Muscle layer of colon (tissue), 2 donors: ENCODE measurements around the gene PLEKHN1.

ENCODE experiments used
- H3K27ac ChIP-seq: one replicate; pipeline ENCODE4 v1.7.0; 2013; ENCODE audit warnings: low read depth, mild to moderate bottlenecking, low read length, moderate library complexity
- H3K27me3 ChIP-seq, 2 donors: one replicate each; pipeline ENCODE4 v1.7.0; 2013; ENCODE audit warnings: low read length in 2 of 2, mild to moderate bottlenecking in 2 of 2; ENCODE audit not compliant: insufficient read depth in 2 of 2, control insufficient read depth in 1 of 2
- H3K36me3 ChIP-seq: one replicate; pipeline ENCODE4 v1.7.0; 2013; ENCODE audit warnings: mild to moderate bottlenecking, low read length; ENCODE audit not compliant: insufficient read depth
- H3K4me1 ChIP-seq: one replicate; pipeline ENCODE4 v1.7.0; 2013; ENCODE audit warnings: mild to moderate bottlenecking, low read length; ENCODE audit not compliant: insufficient read depth
- H3K4me3 ChIP-seq, 2 donors: one replicate each; pipeline ENCODE4 v1.7.0; 2013; ENCODE audit warnings: low read length in 2 of 2, low read depth in 1 of 2, mild to moderate bottlenecking in 1 of 2, moderate library complexity in 1 of 2
- H3K9ac ChIP-seq: one replicate; pipeline ENCODE4 v1.7.0; 2013; ENCODE audit warnings: low read length
- H3K9me3 ChIP-seq: one replicate; pipeline ENCODE4 v1.7.0; 2013; ENCODE audit warnings: mild to moderate bottlenecking, low read length
- donor health status: abdominal sarcoma.
- donor health status: Adenocarcinoma of cecum.

Gene PLEKHN1

DNA sequence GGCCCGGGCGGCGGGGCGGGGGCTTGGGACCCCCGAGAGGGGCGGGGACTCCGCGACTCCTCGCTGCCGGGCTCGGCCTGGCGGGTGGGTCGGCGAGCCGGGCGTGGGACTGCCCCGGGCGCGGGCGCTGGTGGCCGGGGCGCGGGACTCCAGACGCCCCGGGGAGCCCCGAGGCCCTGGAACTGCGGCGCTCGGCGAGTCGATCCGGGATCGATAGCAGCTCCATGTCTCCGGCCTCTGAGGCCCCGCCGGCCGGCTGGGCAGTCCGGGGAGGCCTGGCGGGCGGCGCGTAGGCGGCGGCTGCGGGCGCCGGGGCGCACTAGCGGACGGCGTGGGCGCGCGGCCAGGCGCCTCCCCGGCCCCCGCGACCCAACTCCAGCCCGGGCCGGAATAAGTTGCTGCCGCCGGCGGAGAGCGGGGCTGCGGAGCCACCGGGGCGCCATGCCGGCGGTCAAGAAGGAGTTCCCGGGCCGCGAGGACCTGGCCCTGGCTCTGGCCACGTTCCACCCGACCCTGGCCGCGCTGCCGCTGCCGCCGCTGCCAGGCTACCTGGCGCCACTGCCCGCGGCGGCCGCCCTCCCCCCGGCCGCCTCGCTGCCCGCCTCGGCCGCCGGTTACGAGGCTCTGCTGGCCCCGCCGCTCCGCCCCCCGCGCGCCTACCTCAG is 42.2 kb upstream of the PLEKHN1 start:
- no peak overlapping the region for H3K27ac ChIP-seq
- no peak overlapping the region for H3K9ac ChIP-seq
- peaks cover 23% of the 10 kb centered on the region for H3K4me1 ChIP-seq
- peak overlapping the region in 1 of 2 donors; percentile 38 for H3K4me3 ChIP-seq
- H3K27me3 ChIP-seq: peaks cover 16 to 81% of the 10 kb centered on the region in 2 donors
- H3K9me3 ChIP-seq: no peaks in the 10 kb centered on the region
- H3K36me3 ChIP-seq: no peaks in the 10 kb centered on the region

DNA sequence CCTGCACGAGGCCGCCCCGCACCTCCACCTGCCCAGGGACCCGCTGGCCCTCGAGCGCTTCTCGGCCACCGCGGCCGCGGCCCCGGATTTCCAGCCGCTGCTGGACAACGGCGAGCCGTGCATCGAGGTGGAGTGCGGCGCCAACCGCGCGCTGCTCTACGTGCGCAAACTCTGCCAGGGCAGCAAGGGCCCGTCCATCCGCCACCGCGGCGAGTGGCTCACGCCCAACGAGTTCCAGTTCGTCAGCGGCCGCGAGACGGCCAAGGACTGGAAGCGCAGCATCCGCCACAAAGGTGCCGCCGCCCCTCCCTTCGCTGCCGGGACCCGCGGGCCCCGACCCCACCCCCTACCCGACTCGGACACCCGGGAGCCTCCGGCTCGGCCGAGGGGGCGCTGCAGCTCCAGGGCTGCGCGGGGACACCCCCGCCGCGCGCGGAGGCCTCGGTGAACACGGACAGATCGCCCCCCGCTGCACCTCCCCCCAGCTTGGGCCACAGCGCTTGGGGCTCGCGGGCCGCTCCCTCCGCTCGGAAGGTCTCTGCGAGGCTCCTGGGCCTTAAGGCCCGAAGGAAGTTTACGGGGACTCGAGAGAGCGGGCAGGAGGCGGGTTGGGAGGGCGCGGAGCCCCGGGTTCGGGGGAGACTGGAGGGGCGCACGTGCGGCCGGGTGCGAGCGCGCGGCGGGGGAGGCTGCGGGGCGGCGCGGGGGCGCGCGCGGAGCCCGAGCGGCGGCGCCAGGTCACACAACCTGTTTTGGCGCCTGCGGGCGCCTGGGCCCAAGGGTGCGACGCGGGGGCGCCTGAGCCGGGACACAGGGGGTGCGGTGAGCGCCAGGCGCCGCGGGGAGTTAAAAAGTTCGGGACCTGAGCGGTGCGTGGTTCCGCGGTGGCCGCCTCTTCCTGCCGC is 41.4 kb upstream of the PLEKHN1 start:
- peaks cover 23% of the 10 kb centered on the region for H3K4me1 ChIP-seq
- H3K9me3 ChIP-seq: no peaks in the 10 kb centered on the region
- no peak overlapping the region for H3K9ac ChIP-seq
- peak overlapping the region in 1 of 2 donors; percentile 38 for H3K4me3 ChIP-seq
- H3K27me3 ChIP-seq: peaks cover 16 to 77% of the 10 kb centered on the region in 2 donors
- no peak overlapping the region for H3K27ac ChIP-seq
- no peaks in the 10 kb centered on the region for H3K36me3 ChIP-seq

DNA sequence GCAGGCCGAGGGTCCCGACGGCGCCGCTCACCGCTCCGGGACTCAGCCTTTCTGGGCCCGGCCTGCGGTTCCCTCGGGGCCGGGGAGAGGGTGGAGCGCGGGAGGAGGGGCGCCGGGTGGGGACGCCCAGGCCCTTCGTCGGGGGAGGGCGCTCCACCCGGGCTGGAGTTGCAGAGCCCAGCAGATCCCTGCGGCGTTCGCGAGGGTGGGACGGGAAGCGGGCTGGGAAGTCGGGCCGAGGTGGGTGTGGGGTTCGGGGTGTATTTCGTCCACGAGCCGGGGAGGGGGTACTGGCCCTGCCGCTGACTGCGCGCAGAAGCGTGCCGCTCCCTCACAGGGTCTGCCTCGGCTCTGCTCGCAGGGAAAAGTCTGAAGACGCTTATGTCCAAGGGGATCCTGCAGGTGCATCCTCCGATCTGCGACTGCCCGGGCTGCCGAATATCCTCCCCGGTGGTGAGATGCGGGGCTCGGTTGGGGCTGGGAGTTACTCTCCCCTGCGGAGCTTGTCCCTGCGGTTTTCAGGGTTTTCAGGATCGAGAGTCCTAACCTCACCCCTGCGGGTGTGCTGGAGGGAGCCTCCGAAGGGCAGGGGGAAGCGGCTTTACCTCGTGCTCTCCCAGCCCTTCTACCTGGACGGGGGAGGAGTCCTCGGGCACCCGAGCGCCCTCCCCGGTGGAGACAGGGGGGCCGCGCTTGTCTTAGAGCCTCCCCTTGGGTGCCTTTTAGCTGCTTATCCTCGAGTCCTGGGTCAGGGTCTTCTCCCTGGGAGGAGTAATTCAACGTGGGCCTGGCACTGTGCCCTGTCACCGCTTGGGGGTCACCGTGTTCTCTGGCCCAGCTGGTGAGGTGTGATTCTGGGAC is 40.5 kb upstream of the PLEKHN1 start:
- Histone ChIP-seq H3K9me3 (no peaks in the 10 kb centered on the region), H3K4me3 (peak overlapping the region in 1 of 2 donors; percentile 38), H3K36me3 (no peaks in the 10 kb centered on the region), H3K27ac (no peak overlapping the region), H3K9ac (no peak overlapping the region), H3K4me1 (peaks cover 19% of the 10 kb centered on the region), H3K27me3 (peaks cover 16 to 68% of the 10 kb centered on the region in 2 donors)

DNA sequence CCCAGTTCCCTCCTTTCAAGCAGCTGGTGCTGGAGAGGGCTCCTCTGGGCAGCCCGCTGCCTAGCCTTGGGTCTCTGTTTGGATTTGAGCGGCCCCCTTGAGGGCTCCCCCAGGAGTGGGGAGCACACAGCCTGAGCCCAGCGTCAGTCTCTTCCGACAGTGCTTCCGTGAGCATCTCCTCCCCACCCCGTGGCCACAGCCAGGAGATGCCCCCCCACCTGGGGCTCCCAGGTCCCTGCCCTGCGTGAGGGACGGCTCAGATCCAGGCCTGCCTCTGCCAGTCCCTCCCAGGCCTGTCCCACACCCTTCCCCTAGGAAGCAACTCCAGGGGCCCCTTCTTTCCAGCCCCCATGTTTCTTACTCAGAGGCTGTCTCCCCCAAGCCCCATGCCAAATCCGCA is 39.0 kb upstream of the PLEKHN1 start:
- H3K27me3 ChIP-seq: peaks cover 14 to 59% of the 10 kb centered on the region in 2 donors
- no peak overlapping the region for H3K27ac ChIP-seq
- H3K4me1 ChIP-seq: peaks cover 7% of the 10 kb centered on the region
- no peak overlapping the region for H3K4me3 ChIP-seq
- no peak overlapping the region for H3K9ac ChIP-seq
- H3K9me3 ChIP-seq: no peaks in the 10 kb centered on the region
- H3K36me3 ChIP-seq: no peaks in the 10 kb centered on the region

DNA sequence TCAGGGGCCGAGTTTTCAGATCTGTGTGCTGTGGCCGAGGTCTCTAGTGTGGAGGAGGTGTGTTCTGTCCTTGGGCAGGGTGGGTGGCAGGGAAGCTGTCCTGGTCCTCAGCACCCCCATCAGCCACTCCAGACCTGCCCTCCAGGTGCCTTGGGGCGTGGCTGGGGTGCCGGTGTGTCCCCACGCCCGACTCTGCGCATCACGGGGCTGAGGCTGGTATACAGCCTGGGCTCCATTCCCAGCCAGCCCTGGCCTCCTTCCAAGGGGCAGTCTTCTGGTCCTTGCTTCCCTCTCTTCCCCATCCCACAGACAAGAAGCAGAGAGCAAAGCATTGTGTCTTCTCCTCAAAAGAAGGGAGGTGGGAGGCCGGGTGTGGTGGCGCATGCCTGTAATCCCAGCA is 38.5 kb upstream of the PLEKHN1 start:
- Histone ChIP-seq H3K9me3 (no peaks in the 10 kb centered on the region), H3K27me3 (peaks cover 9 to 59% of the 10 kb centered on the region in 2 donors), H3K9ac (no peak overlapping the region), H3K36me3 (no peaks in the 10 kb centered on the region), H3K4me3 (no peak overlapping the region), H3K27ac (no peak overlapping the region), H3K4me1 (peaks cover 7% of the 10 kb centered on the region)

DNA sequence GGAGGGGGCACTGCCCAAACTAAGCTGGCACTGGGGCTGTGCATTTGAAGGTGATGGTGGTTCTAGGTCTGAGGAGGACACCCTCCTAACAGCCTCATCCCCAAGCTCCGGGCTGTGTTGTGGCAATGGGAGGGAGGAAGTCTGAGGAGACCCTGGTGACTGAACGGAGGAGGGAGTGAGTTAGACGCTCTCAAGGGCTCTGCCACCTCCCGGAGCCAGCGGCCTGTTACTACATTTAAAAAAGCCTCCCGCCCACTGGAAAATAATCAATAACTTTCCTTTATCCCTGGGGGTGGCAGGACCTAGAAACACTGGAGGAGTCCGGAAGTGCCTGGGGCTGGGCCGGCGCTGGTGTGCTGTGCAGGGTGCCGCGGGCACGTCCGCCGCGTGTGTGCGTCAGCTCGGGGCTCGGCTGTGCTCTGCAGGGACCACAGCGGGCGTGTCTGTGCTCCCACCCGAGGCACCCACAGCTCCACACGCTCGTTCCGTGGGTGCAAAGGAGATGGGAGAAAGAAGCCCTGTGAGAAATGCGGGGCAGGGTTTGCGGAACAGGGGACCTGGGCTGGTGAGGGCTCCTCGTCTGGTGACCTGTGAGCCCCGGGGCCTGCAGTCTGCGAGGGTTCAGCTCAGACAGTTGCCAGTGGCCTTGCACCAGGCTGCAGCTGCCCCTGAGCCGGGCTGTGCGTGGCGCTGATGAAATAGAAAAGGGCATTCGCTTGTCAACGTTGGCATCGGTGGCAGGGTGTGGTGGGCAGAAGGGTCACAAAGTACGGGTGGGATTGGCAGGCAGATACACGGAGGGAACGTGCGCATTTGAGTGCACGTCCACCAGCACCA is 37.2 kb upstream of the PLEKHN1 start:
- no peak overlapping the region for H3K9ac ChIP-seq
- H3K4me1 ChIP-seq: no peaks in the 10 kb centered on the region
- no peak overlapping the region for H3K4me3 ChIP-seq
- no peak overlapping the region for H3K27ac ChIP-seq
- H3K36me3 ChIP-seq: no peaks in the 10 kb centered on the region
- H3K9me3 ChIP-seq: no peaks in the 10 kb centered on the region
- H3K27me3 ChIP-seq: peaks cover 8 to 61% of the 10 kb centered on the region in 2 donors

DNA sequence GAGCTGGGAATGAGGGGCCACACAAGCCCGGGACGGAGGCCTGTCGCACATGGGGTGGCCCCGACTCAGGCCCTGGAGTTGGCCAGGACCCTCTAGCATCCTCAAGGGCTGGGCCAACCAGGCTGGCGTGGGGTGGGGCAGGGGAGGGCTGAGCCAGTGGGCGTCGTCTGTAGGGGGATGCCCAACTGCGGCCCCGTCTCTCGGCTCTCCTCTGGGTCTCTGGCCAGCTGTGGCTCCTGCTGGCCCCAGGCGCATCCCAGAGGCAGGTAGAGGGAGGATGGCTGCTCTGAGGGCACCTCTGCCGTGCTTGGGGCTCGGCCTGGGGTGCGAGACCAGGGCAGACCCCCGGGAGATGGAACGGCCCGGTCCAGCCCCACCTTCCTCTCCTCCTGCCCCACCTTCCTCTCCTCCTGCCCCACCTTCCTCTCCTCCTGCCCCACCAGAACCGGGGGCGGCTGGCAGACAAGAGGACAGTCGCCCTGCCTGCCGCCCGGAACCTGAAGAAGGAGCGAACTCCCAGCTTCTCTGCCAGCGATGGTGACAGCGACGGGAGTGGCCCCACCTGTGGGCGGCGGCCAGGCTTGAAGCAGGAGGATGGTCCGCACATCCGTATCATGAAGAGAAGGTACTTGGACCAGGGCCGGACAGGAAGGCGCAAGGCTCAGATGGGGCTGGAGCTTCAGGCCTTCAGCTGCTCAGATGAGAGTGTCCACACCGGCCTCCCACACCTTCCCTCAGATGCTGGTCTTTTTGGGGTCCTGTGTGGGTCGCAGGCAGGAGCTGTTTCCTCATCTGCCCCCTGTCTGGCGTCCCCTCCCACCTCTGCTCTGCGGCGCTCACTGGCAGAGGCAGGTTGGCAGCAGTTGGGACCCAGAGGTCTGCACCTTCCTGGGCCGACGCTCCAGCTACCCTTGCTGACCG is 36.3 kb upstream of the PLEKHN1 start:
- no peaks in the 10 kb centered on the region for H3K9me3 ChIP-seq
- no peaks in the 10 kb centered on the region for H3K36me3 ChIP-seq
- H3K4me1 ChIP-seq: no peaks in the 10 kb centered on the region
- H3K9ac ChIP-seq: no peak overlapping the region
- no peak overlapping the region for H3K4me3 ChIP-seq
- no peak overlapping the region for H3K27ac ChIP-seq
- H3K27me3 ChIP-seq: peaks cover 8 to 56% of the 10 kb centered on the region in 2 donors

DNA sequence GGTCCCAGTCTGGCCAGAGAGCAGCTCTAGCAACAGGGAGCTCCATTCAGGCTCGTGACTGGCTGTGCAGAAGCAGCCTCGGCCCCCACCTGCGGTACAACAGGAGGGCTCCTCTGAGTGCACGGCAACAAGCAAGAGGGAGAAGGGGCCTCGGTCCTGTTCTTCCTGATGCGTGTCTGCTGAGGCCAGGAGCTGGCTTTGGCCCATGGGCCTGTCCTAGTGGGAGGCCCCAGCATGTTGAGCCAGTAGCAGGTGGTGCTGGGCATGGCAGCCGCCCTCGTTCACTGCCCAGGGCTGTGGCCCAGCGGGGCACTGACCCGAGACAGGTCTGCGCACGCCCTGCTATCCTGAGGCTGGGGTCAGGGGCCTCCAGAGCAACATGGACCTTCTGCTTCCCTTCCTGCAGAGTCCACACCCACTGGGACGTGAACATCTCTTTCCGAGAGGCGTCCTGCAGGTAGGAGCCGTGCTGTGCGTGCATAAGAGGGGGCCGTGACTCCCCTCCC is 35.6 kb upstream of the PLEKHN1 start:
- peaks cover 8 to 57% of the 10 kb centered on the region in 2 donors for H3K27me3 ChIP-seq

DNA sequence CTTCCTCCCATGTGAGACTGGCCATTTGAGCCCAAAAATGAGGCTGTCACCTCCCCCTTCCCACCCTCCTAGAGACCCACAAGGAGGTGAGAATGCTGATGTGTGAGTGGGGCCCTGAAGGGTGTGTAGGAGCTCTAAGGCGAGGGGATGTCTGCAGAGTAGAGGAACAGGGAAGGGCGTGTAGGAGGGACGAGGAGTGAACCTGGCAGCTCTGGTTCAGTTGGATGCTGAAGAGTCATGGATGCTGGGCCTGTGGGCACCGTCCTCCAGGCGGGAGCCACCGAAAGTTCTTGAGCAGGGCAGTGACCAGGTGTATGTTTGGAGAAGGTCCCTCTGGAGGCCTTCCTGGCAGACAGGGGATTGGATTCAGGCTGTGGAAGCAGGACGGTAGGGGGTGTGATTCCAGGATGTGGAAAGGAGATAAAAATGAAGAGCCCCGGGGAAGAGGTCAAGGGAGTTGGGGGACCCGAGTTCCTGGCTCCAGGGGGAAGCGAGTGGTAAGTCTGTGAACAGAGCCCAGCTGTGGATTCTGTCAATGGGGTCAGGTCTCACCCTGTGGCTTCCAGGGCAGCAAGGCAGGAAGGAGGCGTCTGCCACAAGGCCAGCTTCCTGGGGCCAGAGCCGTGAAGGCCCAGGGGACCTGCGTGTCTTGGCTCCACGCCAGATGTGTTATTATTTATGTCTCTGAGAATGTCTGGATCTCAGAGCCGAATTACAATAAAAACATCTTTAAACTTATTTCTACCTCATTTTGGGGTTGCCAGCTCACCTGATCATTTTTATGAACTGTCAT is 34.7 kb upstream of the PLEKHN1 start:
- H3K36me3 ChIP-seq: no peaks in the 10 kb centered on the region
- H3K27ac ChIP-seq: no peak overlapping the region
- no peak overlapping the region for H3K9ac ChIP-seq
- H3K27me3 ChIP-seq: peaks cover under 1 to 57% of the 10 kb centered on the region in 2 donors
- no peaks in the 10 kb centered on the region for H3K9me3 ChIP-seq
- no peak overlapping the region for H3K4me3 ChIP-seq
- H3K4me1 ChIP-seq: no peaks in the 10 kb centered on the region

More for the DNA sequence above, 35.6 kb upstream of the PLEKHN1 start:
- no peaks in the 10 kb centered on the region for H3K9me3 ChIP-seq
- no peak overlapping the region for H3K27ac ChIP-seq
- H3K9ac ChIP-seq: no peak overlapping the region
- H3K4me3 ChIP-seq: no peak overlapping the region
- H3K4me1 ChIP-seq: no peaks in the 10 kb centered on the region
- H3K36me3 ChIP-seq: no peaks in the 10 kb centered on the region
